Measurements from ENCODE around the gene CFAP410.

Gene CFAP410

GRCh38 chr21:44296103-44296519 is 43.1 kb downstream of the CFAP410 start:
- H3K4me1 Mint-ChIP-seq: peaks cover 4% of the 10 kb centered on the region
- no peaks in the 10 kb centered on the region for H3K9me3 Mint-ChIP-seq
- no peak overlapping the region for H3K4me3 Mint-ChIP-seq
- H3K27ac Mint-ChIP-seq: no peak overlapping the region
- TF ChIP-seq, protein P1, sequence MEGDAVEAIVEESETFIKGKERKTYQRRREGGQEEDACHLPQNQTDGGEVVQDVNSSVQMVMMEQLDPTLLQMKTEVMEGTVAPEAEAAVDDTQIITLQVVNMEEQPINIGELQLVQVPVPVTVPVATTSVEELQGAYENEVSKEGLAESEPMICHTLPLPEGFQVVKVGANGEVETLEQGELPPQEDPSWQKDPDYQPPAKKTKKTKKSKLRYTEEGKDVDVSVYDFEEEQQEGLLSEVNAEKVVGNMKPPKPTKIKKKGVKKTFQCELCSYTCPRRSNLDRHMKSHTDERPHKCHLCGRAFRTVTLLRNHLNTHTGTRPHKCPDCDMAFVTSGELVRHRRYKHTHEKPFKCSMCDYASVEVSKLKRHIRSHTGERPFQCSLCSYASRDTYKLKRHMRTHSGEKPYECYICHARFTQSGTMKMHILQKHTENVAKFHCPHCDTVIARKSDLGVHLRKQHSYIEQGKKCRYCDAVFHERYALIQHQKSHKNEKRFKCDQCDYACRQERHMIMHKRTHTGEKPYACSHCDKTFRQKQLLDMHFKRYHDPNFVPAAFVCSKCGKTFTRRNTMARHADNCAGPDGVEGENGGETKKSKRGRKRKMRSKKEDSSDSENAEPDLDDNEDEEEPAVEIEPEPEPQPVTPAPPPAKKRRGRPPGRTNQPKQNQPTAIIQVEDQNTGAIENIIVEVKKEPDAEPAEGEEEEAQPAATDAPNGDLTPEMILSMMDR (IDR thresholded peaks at IDR 0.05; ENCODE audit: unreplicated experiment in 3 of 3): no peak
- H3K36me3 Mint-ChIP-seq (ENCODE audit: low read depth): no peaks in the 10 kb centered on the region
- H3K27me3 Mint-ChIP-seq (ENCODE audit: low read depth): peaks cover 10% of the 10 kb centered on the region

DNA sequence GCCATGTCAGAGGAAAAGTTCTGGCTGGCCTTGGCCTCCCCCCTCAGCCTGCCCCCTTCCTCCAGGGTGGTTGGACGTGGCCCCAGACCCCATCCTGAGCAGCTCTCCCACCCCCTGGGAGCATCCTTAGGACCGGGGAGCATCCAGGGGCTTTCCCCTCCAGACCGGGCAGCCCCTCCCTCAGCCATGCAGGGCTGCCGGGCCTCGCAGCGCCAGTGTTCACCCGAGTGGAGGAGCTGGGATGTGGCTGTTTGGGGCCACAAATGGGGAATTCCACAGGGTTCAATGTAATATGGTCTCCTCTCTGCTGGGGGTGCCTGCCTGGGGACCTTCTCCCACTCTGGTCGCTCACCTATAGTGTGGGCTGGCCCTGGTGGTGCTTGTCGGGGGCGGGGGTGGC is 43.5 kb downstream of the CFAP410 start:
- no peaks in the 10 kb centered on the region for H3K9me3 Mint-ChIP-seq
- H3K4me1 Mint-ChIP-seq: peaks cover 4% of the 10 kb centered on the region
- H3K36me3 Mint-ChIP-seq (ENCODE audit: low read depth): no peaks in the 10 kb centered on the region
- H3K27ac Mint-ChIP-seq: no peak overlapping the region
- peaks cover 10% of the 10 kb centered on the region for H3K27me3 Mint-ChIP-seq (ENCODE audit: low read depth)
- H3K4me3 Mint-ChIP-seq: no peak overlapping the region
- TF ChIP-seq, protein P1 (IDR thresholded peaks at IDR 0.05; ENCODE audit: unreplicated experiment in 3 of 3): no peak

DNA sequence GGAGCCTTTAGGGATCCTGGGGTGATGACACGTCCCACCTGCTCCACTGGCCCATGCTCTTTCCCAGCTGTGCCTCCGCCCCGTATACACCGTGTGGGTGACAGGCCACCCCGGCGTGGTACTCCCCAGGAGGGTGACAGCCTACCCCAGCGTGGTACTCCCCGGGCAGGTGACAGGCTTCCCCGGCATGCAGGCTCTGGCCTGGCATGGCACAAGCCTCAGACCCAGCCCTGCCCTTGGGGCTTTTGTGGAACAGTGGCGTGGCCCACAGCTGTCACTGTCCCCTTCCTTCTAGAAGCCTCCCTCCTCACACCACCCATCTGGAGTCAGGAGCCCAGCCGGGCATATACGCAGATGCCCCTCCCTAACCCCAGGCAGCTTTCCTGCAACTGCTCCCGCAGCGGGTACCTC is 44.0 kb downstream of the CFAP410 start:
- H3K4me1 Mint-ChIP-seq: peaks cover 4% of the 10 kb centered on the region
- H3K27ac Mint-ChIP-seq: no peak overlapping the region
- H3K27me3 Mint-ChIP-seq (ENCODE audit: low read depth): peaks cover 14% of the 10 kb centered on the region

DNA sequence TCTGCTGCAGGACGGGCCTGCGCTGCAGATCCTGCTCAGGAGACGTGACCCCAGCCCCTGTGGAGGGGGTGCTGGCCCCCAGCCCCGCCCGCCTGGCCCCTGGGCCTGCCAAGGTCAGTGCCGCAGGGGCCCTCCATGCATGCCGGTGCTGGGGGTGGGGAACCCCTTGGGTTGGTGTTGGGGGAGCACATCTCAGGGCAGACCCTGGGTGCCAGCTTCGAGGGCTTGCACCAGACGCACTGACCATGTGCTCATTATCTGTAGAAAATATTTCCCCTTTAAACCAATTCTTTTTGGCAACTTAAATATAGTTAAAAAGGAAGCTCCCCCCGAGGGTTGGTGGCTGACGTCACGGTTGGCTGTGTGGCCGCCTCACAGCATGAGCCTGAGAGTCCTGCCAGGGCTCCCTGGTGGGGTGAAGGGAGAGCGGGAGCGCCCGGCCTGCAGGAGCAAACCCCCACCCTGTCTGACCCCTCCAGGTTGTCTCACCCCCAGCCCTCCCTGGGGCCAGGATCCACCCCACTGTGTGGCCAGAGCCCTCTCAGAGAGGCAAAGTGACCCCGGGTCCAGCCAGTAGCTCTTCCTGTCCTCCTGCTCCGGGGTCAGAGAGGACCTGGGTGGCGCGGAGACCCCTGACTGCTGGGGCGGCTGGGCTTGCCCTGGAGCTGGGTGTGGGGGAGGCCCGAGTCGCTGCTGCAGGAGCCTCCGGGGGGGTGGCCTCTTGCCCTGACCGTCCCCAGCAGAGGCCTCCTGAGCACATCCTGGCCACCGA is 44.6 kb downstream of the CFAP410 start:
- TF ChIP-seq, protein P1 (IDR thresholded peaks at IDR 0.05; ENCODE audit: unreplicated experiment in 3 of 3): no peak
- Mint-ChIP-seq H3K27me3 (ENCODE audit: low read depth) (peaks cover 14% of the 10 kb centered on the region), H3K9me3 (no peaks in the 10 kb centered on the region), H3K4me3 (no peak overlapping the region), H3K4me1 (peaks cover 4% of the 10 kb centered on the region), H3K36me3 (ENCODE audit: low read depth) (no peaks in the 10 kb centered on the region), H3K27ac (no peak overlapping the region)

More for the DNA sequence above, 44.0 kb downstream of the CFAP410 start:
- no peaks in the 10 kb centered on the region for H3K9me3 Mint-ChIP-seq
- no peak overlapping the region for H3K4me3 Mint-ChIP-seq
- no peaks in the 10 kb centered on the region for H3K36me3 Mint-ChIP-seq (ENCODE audit: low read depth)
- TF ChIP-seq, protein P1 (IDR thresholded peaks at IDR 0.05; ENCODE audit: unreplicated experiment in 3 of 3): no peak

DNA sequence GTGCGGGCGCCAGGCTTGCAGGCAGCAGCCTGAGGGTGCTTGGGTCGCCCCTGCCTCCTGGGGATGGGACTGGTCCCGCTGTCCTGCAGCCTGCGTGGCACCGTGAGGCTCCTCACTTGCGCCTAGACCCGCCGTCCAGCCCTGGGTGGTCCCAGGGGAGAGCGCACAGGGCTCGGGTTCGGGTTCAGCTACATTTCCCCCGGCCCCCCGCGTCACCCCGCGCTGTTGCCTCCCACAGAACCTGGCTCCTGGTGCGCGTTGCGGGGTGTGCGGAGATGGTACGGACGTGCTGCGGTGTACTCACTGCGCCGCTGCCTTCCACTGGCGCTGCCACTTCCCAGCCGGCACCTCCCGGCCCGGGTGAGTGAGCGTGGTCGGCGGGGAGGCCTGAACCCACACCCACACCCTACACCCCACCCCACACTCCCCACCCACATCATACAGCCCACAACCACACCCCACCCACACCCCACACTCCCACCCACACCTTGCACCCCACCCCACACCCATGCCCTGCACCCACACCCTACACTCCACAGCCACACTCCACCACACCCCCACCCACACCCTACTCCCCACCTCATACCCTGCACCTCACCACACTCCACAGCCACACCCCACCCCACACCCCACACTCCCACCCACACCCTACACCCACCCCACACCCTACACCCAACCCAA is 45.5 kb downstream of the CFAP410 start:
- Mint-ChIP-seq H3K36me3 (ENCODE audit: low read depth) (no peaks in the 10 kb centered on the region), H3K4me3 (no peak overlapping the region), H3K27me3 (ENCODE audit: low read depth) (peaks cover 22% of the 10 kb centered on the region), H3K4me1 (no peaks in the 10 kb centered on the region), H3K27ac (no peak overlapping the region), H3K9me3 (no peaks in the 10 kb centered on the region)
- TF ChIP-seq, protein P1 (IDR thresholded peaks at IDR 0.05; ENCODE audit: unreplicated experiment in 3 of 3): no peak
